ENCODE results near the gene FAM53A. TPM values are rescaled to one million over a fixed set of nuclear protein-coding genes. Genes with fewer than 3 reads are reported as not detected.

Gene FAM53A
- total and polyA plus RNA-seq, 2 of the 4 experiments (the other 2 are of a cell fraction) = 2.0 to 3.1 TPM

- H2AFZ ChIP-seq (replicated peaks; ENCODE audit: low read length, poor library complexity) = no peak overlapping the region
- H3K18ac ChIP-seq (ENCODE audit: low read depth, low read length) = no peak overlapping the region
- no peaks in the 10 kb centered on the region for H3K36me3 ChIP-seq (ENCODE audit: control insufficient read depth, insufficient read depth, low read length)
- POLR2A ChIA-PET (ENCODE audit: unreplicated experiment) = no interaction called here
- no peaks in the 10 kb centered on the region for H3K79me1 ChIP-seq (ENCODE audit: low read depth in 1 of 2, low read length in 2 of 2)
- no TSS peak for BruUV-seq (replicated peaks)
- TF ChIP-seq USF2 (IDR thresholded peaks at IDR 0.05; ENCODE audit: low read depth, low read length) (no peak), MAZ (IDR thresholded peaks at IDR 0.05; ENCODE audit: borderline replicate concordance, low read depth, low read length) (no peak), CEBPB (IDR thresholded peaks at IDR 0.05; ENCODE audit: low read depth, low read length) (no peak), ELK1 (IDR thresholded peaks at IDR 0.05; ENCODE audit: borderline replicate concordance, low read depth, low read length) (no peak), FOS (IDR thresholded peaks at IDR 0.05; ENCODE audit: low read depth, low read length) (no peak), CTCF (conservative IDR thresholded peaks at IDR 0.05; ENCODE audit: low read depth, low read length) (no peak), BHLHE40 (IDR thresholded peaks at IDR 0.05; ENCODE audit: low read depth, low read length) (no peak), NFE2L2 (IDR thresholded peaks at IDR 0.05; ENCODE audit: low read depth, low read length) (no peak)
- no peak overlapping the region for H3K27ac ChIP-seq (ENCODE audit: insufficient read depth, low read length)
- 0 out of 2 replicates have a peak, but pooled peaks cover 3% of the 10 kb centered on the region for H4K20me1 ChIP-seq (ENCODE audit: insufficient read depth, low read length)
- CTCF ChIA-PET = no interaction called here
- in situ Hi-C loops (cut with MboI; ENCODE audit: low sequenced_read_pairs) (loop anchor here (10.0 to 25.0 kb wide), 2 partner anchors 281 to 473 kb away; partner anchors contain the start of gene SPON2), intact Hi-C loops (cut with micrococcal nuclease) (no loop called here), dilution Hi-C loops (cut with HindIII; ENCODE audit: low sequenced_read_pairs, unreplicated experiment) (no loop called here)
- H4K5ac ChIP-seq (ENCODE audit: low read depth, low read length) = no peak overlapping the region
- no peak overlapping the region for H2AK5ac ChIP-seq (ENCODE audit: low read depth, low read length)
- 53% methylated on average over 2 of the region's 7 CpGs; no CpG with 5 or more reads in 1 of the 2 experiments for WGBS, 2 experiments (ENCODE audit: extremely low coverage in 2 of 2, insufficient read length in 1 of 2)
- H2BK20ac ChIP-seq (ENCODE audit: low read depth, low read length) = no peak overlapping the region
- no peak overlapping the region for H3K4ac ChIP-seq (ENCODE audit: low read depth, low read length)
- H3K56ac ChIP-seq (ENCODE audit: extremely low read depth, insufficient read depth, low read length) = no peak overlapping the region
- H4K8ac ChIP-seq (ENCODE audit: low read depth in 2 of 2, low read length in 2 of 2) = no peak overlapping the region
- no peak overlapping the region for H3K4me3 ChIP-seq (ENCODE audit: insufficient read depth, low read depth, low read length)
- peaks cover 6% of the 10 kb centered on the region for H3K9me3 ChIP-seq (ENCODE audit: control insufficient read depth, insufficient read depth, low read length)
- H3K9me1 ChIP-seq (ENCODE audit: insufficient read depth, low read length) = peaks cover 6% of the 10 kb centered on the region
- H3K4me2 ChIP-seq (ENCODE audit: low read depth, low read length) = no peak overlapping the region
- H3K9ac ChIP-seq (ENCODE audit: low read depth, low read length) = no peak overlapping the region
- no peak overlapping the region for H2BK15ac ChIP-seq (ENCODE audit: low read depth, low read length)
- no peak overlapping the region for H2AK9ac ChIP-seq (replicated peaks; ENCODE audit: low read depth, low read length, poor library complexity)
- no peak for ATAC-seq (ENCODE audit: low read depth)
- no peak overlapping the region for H3K14ac ChIP-seq (replicated peaks; ENCODE audit: low read depth, low read length)
- H3K4me1 ChIP-seq (ENCODE audit: control insufficient read depth, insufficient read depth, low read length) = no peaks in the 10 kb centered on the region
- no peak overlapping the region for H2BK120ac ChIP-seq (ENCODE audit: low read depth, low read length)
- no peak overlapping the region for H2BK5ac ChIP-seq (ENCODE audit: low read depth, low read length, poor library complexity, severe bottlenecking)
- no peak for DNase-seq
- no peak overlapping the region for H4K91ac ChIP-seq (ENCODE audit: insufficient read depth, low read depth, low read length)
- no peak overlapping the region for H3K23ac ChIP-seq (ENCODE audit: low read depth, low read length)
- H3K27me3 ChIP-seq (ENCODE audit: control insufficient read depth, insufficient read depth, low read length) = peaks cover 2% of the 10 kb centered on the region; the same call in 1 of the 2 replicates
These were observed 48.6 kb downstream of the FAM53A start for GRCh38 chr4:1635464-1635863.
